HFFc6 (cell line): ENCODE measurements around the gene RAP1GAP2. TPM values are rescaled to one million over a fixed set of nuclear protein-coding genes. Genes with fewer than 3 reads are reported as not detected.

Source experiments
- DNase-seq: peaks from one replicate; pipeline ENCODE4 v3.0.0-alpha.2; 2018
- H3K27ac Mint-ChIP-seq: 2 replicates; pipeline ENCODE4 v1.8.0; 2020; ENCODE audit warnings: mild to moderate bottlenecking, mixed read lengths
- H3K27me3 Mint-ChIP-seq: 2 replicates; pipeline ENCODE4 v1.8.0; 2021; ENCODE audit warnings: mild to moderate bottlenecking, moderate library complexity, mixed read lengths; ENCODE audit not compliant: insufficient read depth
- H3K36me3 Mint-ChIP-seq: 2 replicates; pipeline ENCODE4 v1.8.0; 2021; ENCODE audit warnings: low read depth, mixed read lengths
- H3K4me1 Mint-ChIP-seq: 2 replicates; pipeline ENCODE4 v1.8.0; 2020; ENCODE audit warnings: low read depth, mixed read lengths
- H3K4me3 Mint-ChIP-seq: 2 replicates; pipeline ENCODE4 v1.8.0; 2020; ENCODE audit warnings: mild to moderate bottlenecking, moderate library complexity, mixed read lengths
- H3K9me3 Mint-ChIP-seq: 2 replicates; pipeline ENCODE4 v1.8.0; 2020; ENCODE audit warnings: mild to moderate bottlenecking, mixed read lengths
- total RNA-seq, 6 experiments: library from RNA; stranded (reverse); fragmentation: NEBNext Ultra II Directional; extraction: Animal tissue kit (Norgen Biotek cat#: 25700); gene quantifications; 2 replicates in 1 of 6; 3 replicates in 5 of 6; pipeline ENCODE4 v1.2.3, GENCODE V29; 2021
- TF ChIP-seq, protein P1 (sequence below): fragments of 200-600 bp; sonication (generic); IDR thresholded peaks from 2 replicates; pipeline ENCODE4 v1.5.0; 2021; ENCODE audit warnings: antibody characterized with exemption, mild to moderate bottlenecking

Gene RAP1GAP2
- total RNA-seq, 6 experiments from 2014 or later: 7.9 to 27.4 (median 23.9) TPM

DNA sequence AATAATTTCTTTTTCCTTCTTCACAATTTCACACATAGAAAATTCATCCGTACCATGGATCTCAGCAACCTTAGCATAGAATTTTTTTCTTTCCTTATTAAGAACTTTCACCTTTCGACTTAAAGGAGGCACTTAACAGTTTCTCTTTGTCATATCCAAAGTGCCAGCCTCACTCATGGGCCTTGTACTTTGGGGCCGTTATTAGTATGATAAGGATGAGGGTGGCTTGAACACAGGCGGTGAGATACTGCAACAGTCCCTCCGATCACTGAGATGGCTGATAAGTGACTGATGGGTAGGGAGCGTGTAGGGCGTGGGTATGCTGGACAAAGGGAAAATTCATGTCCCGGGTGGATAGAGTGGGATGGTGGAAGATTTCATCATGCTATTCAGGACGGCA, 181.9 kb downstream of the RAP1GAP2 start:
- TF ChIP-seq, protein P1, sequence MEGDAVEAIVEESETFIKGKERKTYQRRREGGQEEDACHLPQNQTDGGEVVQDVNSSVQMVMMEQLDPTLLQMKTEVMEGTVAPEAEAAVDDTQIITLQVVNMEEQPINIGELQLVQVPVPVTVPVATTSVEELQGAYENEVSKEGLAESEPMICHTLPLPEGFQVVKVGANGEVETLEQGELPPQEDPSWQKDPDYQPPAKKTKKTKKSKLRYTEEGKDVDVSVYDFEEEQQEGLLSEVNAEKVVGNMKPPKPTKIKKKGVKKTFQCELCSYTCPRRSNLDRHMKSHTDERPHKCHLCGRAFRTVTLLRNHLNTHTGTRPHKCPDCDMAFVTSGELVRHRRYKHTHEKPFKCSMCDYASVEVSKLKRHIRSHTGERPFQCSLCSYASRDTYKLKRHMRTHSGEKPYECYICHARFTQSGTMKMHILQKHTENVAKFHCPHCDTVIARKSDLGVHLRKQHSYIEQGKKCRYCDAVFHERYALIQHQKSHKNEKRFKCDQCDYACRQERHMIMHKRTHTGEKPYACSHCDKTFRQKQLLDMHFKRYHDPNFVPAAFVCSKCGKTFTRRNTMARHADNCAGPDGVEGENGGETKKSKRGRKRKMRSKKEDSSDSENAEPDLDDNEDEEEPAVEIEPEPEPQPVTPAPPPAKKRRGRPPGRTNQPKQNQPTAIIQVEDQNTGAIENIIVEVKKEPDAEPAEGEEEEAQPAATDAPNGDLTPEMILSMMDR: no peak
- no peak for DNase-seq
- Mint-ChIP-seq H3K4me3 (no peak overlapping the region), H3K9me3 (no peaks in the 10 kb centered on the region; the same call in 1 of the 2 replicates), H3K36me3 (peaks cover 32% of the 10 kb centered on the region), H3K27me3 (peaks cover 2% of the 10 kb centered on the region), H3K27ac (no peak overlapping the region; the same call in 1 of the 2 replicates), H3K4me1 (peaks cover 40% of the 10 kb centered on the region)

DNA sequence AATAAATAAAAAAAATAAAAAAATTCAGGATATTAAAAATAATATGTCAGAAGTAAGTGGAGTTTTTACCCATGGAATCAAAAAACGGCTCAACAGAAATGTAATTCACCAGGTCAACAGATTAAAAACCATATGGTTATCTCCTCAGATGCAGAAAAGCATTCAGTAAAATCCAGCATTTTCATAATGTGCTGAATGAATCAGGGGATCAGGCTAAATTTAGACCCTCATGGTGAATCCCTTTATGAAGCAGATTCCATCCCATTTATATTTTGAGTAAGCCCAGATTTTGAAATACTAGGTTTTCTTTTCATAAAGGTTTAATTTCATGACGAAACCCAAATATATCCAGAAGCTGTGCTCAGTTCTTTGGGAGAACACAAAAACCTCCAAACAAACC, 182.8 kb downstream of the RAP1GAP2 start:
- DNase-seq: no peak
- TF ChIP-seq, protein P1: no peak
- Mint-ChIP-seq H3K27me3 (peaks cover 3% of the 10 kb centered on the region), H3K9me3 (no peaks in the 10 kb centered on the region; the same call in 1 of the 2 replicates), H3K36me3 (peaks cover 34% of the 10 kb centered on the region), H3K4me3 (no peak overlapping the region), H3K27ac (no peak overlapping the region), H3K4me1 (peaks cover 47% of the 10 kb centered on the region)

DNA sequence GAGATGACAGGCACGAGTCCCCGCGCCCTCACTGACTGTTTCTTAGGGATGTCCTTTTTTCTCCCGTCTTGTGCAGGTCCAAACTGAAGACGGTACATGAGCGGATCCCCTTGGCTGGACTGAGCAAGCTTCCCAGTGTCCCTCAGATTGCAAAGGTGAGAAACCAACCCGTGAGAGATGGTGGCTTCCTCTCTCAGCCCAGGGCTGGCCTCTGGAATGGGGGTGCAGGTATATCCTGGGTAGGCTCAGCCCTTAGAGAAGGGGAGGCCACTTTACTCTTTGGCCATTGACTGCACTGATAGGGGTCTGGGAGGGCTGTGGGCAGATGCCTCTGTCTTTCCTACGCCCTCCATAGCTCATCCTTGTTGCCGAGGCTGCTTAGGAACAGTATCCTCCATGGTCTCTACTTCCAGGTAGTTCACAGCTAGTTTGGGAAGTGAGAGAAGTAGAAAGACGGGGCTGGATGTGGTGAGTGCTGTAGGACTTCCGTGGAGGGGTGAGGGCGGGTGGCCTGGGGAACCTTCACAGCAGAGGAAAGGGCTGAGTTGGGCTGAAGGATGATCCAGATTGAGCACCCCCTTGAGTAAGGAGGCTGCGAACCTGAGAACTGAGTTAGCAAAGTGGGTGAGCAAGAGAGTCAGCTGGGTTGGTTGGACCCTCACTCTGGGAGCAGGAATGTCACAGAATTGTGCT, 184.1 kb downstream of the RAP1GAP2 start:
- no peak overlapping the region for H3K4me3 Mint-ChIP-seq
- no peaks in the 10 kb centered on the region for H3K9me3 Mint-ChIP-seq
- H3K4me1 Mint-ChIP-seq: peaks cover 47% of the 10 kb centered on the region
- TF ChIP-seq, protein P1: no peak
- H3K36me3 Mint-ChIP-seq: peaks cover 38% of the 10 kb centered on the region
- no peak for DNase-seq
- no peak overlapping the region for H3K27ac Mint-ChIP-seq
- peaks cover 3% of the 10 kb centered on the region for H3K27me3 Mint-ChIP-seq

DNA sequence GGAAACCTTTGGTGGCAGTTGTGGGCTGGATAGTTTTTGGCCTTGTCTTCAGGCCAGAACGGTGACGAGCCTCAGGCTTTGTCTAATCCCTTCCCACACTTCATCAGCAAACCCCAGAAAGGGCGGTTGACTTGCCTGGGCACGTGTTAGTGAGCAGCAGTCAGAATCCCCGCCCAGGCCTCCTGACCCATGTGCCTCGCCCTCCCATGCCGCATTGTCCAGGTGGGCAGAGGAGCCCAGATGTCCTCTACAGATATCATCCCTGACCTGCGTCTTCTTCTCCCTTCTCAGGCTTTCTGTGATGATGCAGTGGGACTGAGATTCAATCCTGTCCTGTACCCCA, 184.6 kb downstream of the RAP1GAP2 start:
- Mint-ChIP-seq H3K36me3 (peaks cover 43% of the 10 kb centered on the region), H3K27me3 (peaks cover 3% of the 10 kb centered on the region), H3K27ac (no peak overlapping the region), H3K9me3 (no peaks in the 10 kb centered on the region), H3K4me1 (peaks cover 44% of the 10 kb centered on the region), H3K4me3 (no peak overlapping the region)
- TF ChIP-seq, protein P1: no peak
- no peak for DNase-seq

DNA sequence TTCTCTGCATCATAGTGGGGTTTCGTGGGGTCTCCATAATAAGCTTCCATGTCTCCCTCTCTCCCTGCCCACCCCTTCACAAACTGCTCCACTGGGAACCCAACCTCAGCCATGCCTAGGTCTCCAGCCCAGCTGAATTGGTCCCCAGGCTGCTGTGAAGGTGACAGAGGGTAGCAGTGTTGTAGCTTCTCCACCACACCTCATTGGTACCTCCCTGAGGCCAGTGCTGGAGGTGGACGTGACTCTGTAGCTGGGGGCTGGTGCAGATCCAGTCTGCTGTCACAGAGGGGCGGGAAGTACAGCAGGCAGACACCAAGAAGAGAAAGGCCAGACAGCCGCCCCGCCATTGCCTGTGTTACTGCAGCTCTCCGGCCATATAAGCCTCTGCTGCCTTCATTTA, 185.1 kb downstream of the RAP1GAP2 start:
- Mint-ChIP-seq H3K36me3 (peaks cover 44% of the 10 kb centered on the region), H3K4me1 (peaks cover 39% of the 10 kb centered on the region), H3K27me3 (peaks cover 3% of the 10 kb centered on the region), H3K4me3 (no peak overlapping the region), H3K27ac (no peak overlapping the region), H3K9me3 (no peaks in the 10 kb centered on the region)
- TF ChIP-seq, protein P1: no peak
- DNase-seq: no peak
